ENCODE data around the gene SYNE3.

DNA sequence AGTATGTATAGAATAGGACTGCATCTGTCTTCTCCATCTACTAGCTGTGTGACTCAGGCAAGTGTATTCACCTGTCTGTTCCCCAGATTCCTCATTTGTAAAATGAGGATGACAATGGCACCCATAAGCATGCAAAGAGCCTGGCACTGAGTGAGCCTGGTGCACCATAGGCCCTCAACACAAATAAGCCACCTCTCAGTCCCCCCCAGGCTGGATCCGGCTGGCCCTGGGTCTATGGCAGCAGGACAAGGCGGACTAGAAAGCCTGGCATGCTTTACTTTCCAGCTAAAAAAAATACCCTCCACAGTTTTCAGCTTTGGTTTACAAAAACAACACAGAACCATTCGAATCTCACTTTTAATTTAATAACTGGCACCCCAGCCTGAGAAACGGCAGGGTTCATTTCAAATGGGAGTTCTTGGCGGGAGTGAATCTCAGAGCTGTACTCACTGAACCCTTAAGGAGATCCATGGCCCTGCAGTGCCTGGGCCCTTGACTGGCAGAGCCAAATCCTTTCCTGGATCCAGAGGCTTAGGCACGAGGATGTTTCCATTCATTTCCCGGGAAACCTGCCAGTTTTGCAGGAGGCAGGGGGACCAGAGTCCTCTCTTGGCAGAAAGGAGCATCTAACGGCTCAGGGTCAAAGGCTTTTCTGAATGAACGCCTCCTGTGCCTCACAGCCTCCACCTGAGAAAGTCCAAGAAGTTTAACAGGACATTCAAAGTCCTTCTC is 17.7 kb downstream of the SYNE3 start:
- TF ChIP-seq POLR2A (IDR thresholded peaks at IDR 0.05): no peak
- TF ChIP-seq, protein P1, sequence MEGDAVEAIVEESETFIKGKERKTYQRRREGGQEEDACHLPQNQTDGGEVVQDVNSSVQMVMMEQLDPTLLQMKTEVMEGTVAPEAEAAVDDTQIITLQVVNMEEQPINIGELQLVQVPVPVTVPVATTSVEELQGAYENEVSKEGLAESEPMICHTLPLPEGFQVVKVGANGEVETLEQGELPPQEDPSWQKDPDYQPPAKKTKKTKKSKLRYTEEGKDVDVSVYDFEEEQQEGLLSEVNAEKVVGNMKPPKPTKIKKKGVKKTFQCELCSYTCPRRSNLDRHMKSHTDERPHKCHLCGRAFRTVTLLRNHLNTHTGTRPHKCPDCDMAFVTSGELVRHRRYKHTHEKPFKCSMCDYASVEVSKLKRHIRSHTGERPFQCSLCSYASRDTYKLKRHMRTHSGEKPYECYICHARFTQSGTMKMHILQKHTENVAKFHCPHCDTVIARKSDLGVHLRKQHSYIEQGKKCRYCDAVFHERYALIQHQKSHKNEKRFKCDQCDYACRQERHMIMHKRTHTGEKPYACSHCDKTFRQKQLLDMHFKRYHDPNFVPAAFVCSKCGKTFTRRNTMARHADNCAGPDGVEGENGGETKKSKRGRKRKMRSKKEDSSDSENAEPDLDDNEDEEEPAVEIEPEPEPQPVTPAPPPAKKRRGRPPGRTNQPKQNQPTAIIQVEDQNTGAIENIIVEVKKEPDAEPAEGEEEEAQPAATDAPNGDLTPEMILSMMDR (IDR thresholded peaks at IDR 0.05): no peak
- TF ChIP-seq POLR2AphosphoS5 (IDR thresholded peaks at IDR 0.05): no peak

Data from breast epithelium (tissue), 3 donors.